HepG2 (cell line): ENCODE measurements around the gene ENTREP3. TPM values are rescaled to one million over a fixed set of nuclear protein-coding genes. Genes with fewer than 3 reads are reported as not detected.
A peak's percentile ranks its signal among the peaks of the same experiment; 100 is the strongest.

Experiments used
- CBX1 ChIP-seq: IDR thresholded peaks from one replicate; pipeline ENCODE4 v1.6.1; 2016; ENCODE audit warnings: antibody characterized with exemption, low read depth
- EP300 ChIP-seq, 3 experiments: sonication (generic) in 1 of 3; formaldehyde crosslinking in 1 of 3; IDR thresholded peaks; 2 replicates each; pipeline versions ENCODE4 v1.5.1 to v1.6.1; 2011 to 2020; ENCODE audit warnings: low read depth in 2 of 3, low read length in 2 of 3, borderline replicate concordance in 1 of 3, improper control_type of control experiment in 1 of 3, mild to moderate bottlenecking in 1 of 3, missing genetic modification reagents in 1 of 3, moderate library complexity in 1 of 3
- HCFC1 ChIP-seq: fragments of 150-350 bp; IDR thresholded peaks from 2 replicates; pipeline ENCODE4 v1.6.1; 2014; ENCODE audit warnings: low read depth, low read length
- KAT8 ChIP-seq: IDR thresholded peaks from 2 replicates; pipeline ENCODE4 v1.6.1; 2016; ENCODE audit warnings: missing genetic modification reagents, missing compliant biosample characterization
- MEIS1 ChIP-seq: sonication (generic); formaldehyde crosslinking; IDR thresholded peaks from 2 replicates; pipeline ENCODE4 v1.9.0; 2021; ENCODE audit warnings: mild to moderate bottlenecking, missing genetic modification reagents, moderate library complexity, borderline replicate concordance
- NR2F1 ChIP-seq, 2 experiments: fragments of 450-650 bp in 1 of 2; formaldehyde crosslinking in 1 of 2; IDR thresholded peaks; 2 replicates each; pipeline versions ENCODE4 v1.5.0 to v1.6.1; 2016 to 2020; ENCODE audit warnings: mild to moderate bottlenecking in 1 of 2, missing compliant biosample characterization in 1 of 2, missing genetic modification reagents in 1 of 2, moderate library complexity in 1 of 2
- PRMT3 ChIP-seq: sonication (generic); formaldehyde crosslinking; IDR thresholded peaks from 2 replicates; pipeline ENCODE4 v1.8.1; 2022; ENCODE audit warnings: low read depth, mild to moderate bottlenecking, moderate library complexity, missing genetic modification reagents, borderline replicate concordance
- RARG ChIP-seq: sonication (generic); formaldehyde crosslinking; IDR thresholded peaks from 2 replicates; pipeline ENCODE4 v1.4.0; 2020; ENCODE audit warnings: low read depth, mild to moderate bottlenecking, missing genetic modification reagents
- RBFOX2 ChIP-seq: fragments of 200-400 bp; formaldehyde crosslinking; IDR thresholded peaks from 2 replicates; pipeline ENCODE4 v1.6.1; 2017; ENCODE audit warnings: low read depth, mild to moderate bottlenecking, low read length
- SALL1 ChIP-seq: sonication (generic); formaldehyde crosslinking; IDR thresholded peaks from 2 replicates; pipeline ENCODE4 v1.8.0; 2022; ENCODE audit warnings: mild to moderate bottlenecking, missing genetic modification reagents
- TARDBP ChIP-seq: sonication (generic); formaldehyde crosslinking; IDR thresholded peaks from 2 replicates; pipeline ENCODE4 v1.8.0; 2022; ENCODE audit warnings: mild to moderate bottlenecking, missing genetic modification reagents
- TEAD3 ChIP-seq: optimal IDR thresholded peaks from 2 replicates; pipeline ENCODE3; 2016; ENCODE audit warnings: borderline replicate concordance
- TRIM24 ChIP-seq: sonication (generic); formaldehyde crosslinking; IDR thresholded peaks from 2 replicates; pipeline ENCODE4 v1.8.0; 2022; ENCODE audit warnings: mild to moderate bottlenecking, missing genetic modification reagents
- ZNF296 ChIP-seq: sonication (generic); formaldehyde crosslinking; conservative IDR thresholded peaks from 2 replicates; pipeline ENCODE4 v1.5.0; 2020; ENCODE audit warnings: mild to moderate bottlenecking, missing genetic modification reagents
- ZNF367 ChIP-seq: sonication (generic); formaldehyde crosslinking; IDR thresholded peaks from 2 replicates; pipeline ENCODE4 v1.4.0; 2020; ENCODE audit warnings: missing genetic modification reagents, borderline replicate concordance
- ZNF713 ChIP-seq: sonication (generic); formaldehyde crosslinking; IDR thresholded peaks from 2 replicates; pipeline ENCODE4 v1.4.0; 2020; ENCODE audit warnings: mild to moderate bottlenecking, missing genetic modification reagents
- polyA plus RNA-seq, 8 experiments: library from polyadenylated mRNA; depleted of rRNA in 3 of 8; stranded (reverse) in 7 of 8; unstranded in 1 of 8; fragments of >200 nt; fragmentation: Illumina TruSeq in 4 of 8; extraction: Trizol in 4 of 8; gene quantifications; 2 replicates each; pipeline versions ENCODE4 v1.2.1 to v1.2.3, GENCODE V29; 2011 to 2016; ENCODE audit warnings: low read depth in 4 of 8, missing spikeins in 1 of 8, mixed read lengths in 1 of 8; ENCODE audit not compliant: insufficient read depth in 1 of 8
- total RNA-seq, 5 experiments: library from RNA; depleted of rRNA; stranded (reverse); fragments of >200 nt; fragmentation: Illumina TruSeq; extraction: Trizol; gene quantifications; 2 replicates each; pipeline ENCODE4 v1.2.3, GENCODE V29; 2016; ENCODE audit warnings: low read depth in 1 of 5
- TF ChIP-seq, protein P1 (sequence below): sonication (generic); formaldehyde crosslinking; conservative IDR thresholded peaks from 2 replicates; pipeline ENCODE4 v1.8.0; 2022; ENCODE audit warnings: mild to moderate bottlenecking, moderate library complexity, missing genetic modification reagents
- TF ChIP-seq, protein P2 (sequence below): sonication (generic); formaldehyde crosslinking; conservative IDR thresholded peaks from 2 replicates; pipeline ENCODE4 v1.4.0; 2020; ENCODE audit warnings: missing genetic modification reagents
- TF ChIP-seq, protein P3 (sequence below): sonication (generic); formaldehyde crosslinking; IDR thresholded peaks from 2 replicates; pipeline ENCODE4 v1.8.0; 2022; ENCODE audit warnings: missing genetic modification reagents, mild to moderate bottlenecking, inconsistent platforms, borderline replicate concordance
- TF ChIP-seq, protein P4 (sequence below): sonication (generic); formaldehyde crosslinking; conservative IDR thresholded peaks from 2 replicates; pipeline ENCODE4 v1.4.0; 2020; ENCODE audit warnings: mild to moderate bottlenecking, missing genetic modification reagents, moderate library complexity

The ENTREP3 gene
- total and polyA plus RNA-seq, 2 of the 13 experiments (the other 11 are each of a cell fraction or from before 2014, with no cell fraction given): 4.1 to 9.9 TPM

DNA sequence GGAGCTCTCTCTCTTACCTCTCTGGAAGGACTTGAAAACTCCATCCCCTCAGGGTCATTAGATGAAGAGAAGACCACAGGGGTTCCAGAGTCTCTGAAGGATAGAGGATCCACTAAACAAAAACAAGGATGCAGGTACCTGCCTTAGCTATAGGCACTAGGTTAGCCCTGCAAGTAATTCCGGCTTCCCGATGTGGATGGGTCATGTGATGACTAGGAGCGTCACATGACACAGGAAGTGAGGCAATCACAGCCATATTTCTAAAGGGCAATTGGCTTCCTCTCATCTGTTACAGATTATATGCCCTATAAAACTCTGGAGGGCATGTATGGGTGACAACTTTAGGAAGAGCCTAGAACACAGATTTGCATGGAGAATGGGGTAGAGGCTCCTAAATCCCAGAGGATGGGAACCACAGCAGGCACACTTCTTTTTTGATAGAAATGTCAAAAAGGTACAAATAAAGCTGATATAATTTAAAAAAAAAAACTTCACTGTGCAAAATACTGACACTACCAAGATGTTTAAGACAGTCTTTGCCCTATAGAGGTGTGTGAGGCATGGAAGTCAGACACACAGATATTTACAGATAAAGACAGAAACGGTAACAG is 14.1 kb downstream of the ENTREP3 start (continued):
- TF ChIP-seq, protein P1, sequence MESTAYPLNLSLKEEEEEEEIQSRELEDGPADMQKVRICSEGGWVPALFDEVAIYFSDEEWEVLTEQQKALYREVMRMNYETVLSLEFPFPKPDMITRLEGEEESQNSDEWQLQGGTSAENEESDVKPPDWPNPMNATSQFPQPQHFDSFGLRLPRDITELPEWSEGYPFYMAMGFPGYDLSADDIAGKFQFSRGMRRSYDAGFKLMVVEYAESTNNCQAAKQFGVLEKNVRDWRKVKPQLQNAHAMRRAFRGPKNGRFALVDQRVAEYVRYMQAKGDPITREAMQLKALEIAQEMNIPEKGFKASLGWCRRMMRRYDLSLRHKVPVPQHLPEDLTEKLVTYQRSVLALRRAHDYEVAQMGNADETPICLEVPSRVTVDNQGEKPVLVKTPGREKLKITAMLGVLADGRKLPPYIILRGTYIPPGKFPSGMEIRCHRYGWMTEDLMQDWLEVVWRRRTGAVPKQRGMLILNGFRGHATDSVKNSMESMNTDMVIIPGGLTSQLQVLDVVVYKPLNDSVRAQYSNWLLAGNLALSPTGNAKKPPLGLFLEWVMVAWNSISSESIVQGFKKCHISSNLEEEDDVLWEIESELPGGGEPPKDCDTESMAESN (CRISPR knock-in tag): no peak
- TF ChIP-seq SALL1 (CRISPR knock-in tag): no peak
- TF ChIP-seq, protein P2, sequence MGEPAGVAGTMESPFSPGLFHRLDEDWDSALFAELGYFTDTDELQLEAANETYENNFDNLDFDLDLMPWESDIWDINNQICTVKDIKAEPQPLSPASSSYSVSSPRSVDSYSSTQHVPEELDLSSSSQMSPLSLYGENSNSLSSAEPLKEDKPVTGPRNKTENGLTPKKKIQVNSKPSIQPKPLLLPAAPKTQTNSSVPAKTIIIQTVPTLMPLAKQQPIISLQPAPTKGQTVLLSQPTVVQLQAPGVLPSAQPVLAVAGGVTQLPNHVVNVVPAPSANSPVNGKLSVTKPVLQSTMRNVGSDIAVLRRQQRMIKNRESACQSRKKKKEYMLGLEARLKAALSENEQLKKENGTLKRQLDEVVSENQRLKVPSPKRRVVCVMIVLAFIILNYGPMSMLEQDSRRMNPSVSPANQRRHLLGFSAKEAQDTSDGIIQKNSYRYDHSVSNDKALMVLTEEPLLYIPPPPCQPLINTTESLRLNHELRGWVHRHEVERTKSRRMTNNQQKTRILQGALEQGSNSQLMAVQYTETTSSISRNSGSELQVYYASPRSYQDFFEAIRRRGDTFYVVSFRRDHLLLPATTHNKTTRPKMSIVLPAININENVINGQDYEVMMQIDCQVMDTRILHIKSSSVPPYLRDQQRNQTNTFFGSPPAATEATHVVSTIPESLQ (CRISPR knock-in tag): no peak
- no peak for TF ChIP-seq ZNF713 (CRISPR knock-in tag)
- peak; percentile 100 for TF ChIP-seq KAT8
- TF ChIP-seq, protein P3, sequence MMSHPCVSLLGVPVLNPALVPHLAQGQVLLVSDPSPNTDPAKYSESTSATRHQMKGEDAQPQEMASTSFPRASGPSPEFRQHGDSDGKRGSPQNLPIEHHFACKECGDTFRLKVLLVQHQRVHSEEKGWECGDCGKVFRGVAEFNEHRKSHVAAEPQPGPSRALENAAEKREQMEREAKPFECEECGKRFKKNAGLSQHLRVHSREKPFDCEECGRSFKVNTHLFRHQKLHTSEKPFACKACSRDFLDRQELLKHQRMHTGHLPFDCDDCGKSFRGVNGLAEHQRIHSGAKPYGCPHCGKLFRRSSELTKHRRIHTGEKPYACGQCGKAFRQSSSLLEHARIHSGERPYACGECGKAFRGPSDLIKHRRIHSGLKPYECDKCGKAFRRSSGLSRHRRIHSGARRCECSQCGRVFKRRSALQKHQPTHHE (CRISPR knock-in tag): no peak
- TF ChIP-seq EP300 (IDR thresholded peaks at IDR 0.05; ENCODE audit: low read depth in 2 of 2, low read length in 2 of 2): peak in 1 of 2 experiments; percentile 19; a peak in 1 of 4 replicates
- TF ChIP-seq EP300 (CRISPR knock-in tag; IDR thresholded peaks at IDR 0.05; ENCODE audit: borderline replicate concordance): no peak
- TF ChIP-seq CBX1: peak; percentile 52
- no peak for TF ChIP-seq ZNF367 (CRISPR knock-in tag)
- TF ChIP-seq PRMT3 (CRISPR knock-in tag): no peak
- no peak for TF ChIP-seq NR2F1 (CRISPR knock-in tag; IDR thresholded peaks at IDR 0.05)
- TF ChIP-seq, protein P4, sequence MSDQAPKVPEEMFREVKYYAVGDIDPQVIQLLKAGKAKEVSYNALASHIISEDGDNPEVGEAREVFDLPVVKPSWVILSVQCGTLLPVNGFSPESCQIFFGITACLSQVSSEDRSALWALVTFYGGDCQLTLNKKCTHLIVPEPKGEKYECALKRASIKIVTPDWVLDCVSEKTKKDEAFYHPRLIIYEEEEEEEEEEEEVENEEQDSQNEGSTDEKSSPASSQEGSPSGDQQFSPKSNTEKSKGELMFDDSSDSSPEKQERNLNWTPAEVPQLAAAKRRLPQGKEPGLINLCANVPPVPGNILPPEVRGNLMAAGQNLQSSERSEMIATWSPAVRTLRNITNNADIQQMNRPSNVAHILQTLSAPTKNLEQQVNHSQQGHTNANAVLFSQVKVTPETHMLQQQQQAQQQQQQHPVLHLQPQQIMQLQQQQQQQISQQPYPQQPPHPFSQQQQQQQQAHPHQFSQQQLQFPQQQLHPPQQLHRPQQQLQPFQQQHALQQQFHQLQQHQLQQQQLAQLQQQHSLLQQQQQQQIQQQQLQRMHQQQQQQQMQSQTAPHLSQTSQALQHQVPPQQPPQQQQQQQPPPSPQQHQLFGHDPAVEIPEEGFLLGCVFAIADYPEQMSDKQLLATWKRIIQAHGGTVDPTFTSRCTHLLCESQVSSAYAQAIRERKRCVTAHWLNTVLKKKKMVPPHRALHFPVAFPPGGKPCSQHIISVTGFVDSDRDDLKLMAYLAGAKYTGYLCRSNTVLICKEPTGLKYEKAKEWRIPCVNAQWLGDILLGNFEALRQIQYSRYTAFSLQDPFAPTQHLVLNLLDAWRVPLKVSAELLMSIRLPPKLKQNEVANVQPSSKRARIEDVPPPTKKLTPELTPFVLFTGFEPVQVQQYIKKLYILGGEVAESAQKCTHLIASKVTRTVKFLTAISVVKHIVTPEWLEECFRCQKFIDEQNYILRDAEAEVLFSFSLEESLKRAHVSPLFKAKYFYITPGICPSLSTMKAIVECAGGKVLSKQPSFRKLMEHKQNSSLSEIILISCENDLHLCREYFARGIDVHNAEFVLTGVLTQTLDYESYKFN (CRISPR knock-in tag): no peak
- peak; percentile 81 for TF ChIP-seq HCFC1
- no peak for TF ChIP-seq MEIS1
- no peak for TF ChIP-seq TRIM24 (CRISPR knock-in tag)
- TF ChIP-seq RARG (CRISPR knock-in tag): no peak
- TF ChIP-seq RBFOX2: no peak
- no peak for TF ChIP-seq ZNF296 (CRISPR knock-in tag)
- TF ChIP-seq TARDBP (CRISPR knock-in tag): no peak
- TF ChIP-seq TEAD3 (CRISPR knock-in tag): peak; percentile 72
